ENCODE data around the gene TBCEL.

DNA sequence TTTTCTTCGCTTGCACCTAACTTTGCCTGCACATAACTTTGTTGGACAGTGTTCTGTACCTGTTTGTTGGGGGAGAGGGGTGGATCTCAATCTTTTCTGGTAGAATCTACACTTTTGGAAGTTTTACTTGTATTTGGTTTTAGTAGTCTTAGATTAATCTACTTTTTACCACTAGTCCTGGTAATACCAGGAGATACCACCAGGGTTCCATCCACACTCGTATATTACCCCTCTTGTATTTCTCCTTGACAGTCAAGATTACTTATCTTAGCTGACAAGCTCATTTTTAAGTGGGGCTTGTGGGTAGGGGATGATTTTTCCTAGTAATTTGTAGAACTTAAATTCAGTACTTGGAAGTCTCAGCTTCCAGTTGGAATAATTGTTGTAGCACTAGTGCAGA lies 39.8 kb downstream of the TBCEL start:
- TF ChIP-seq, protein P1, sequence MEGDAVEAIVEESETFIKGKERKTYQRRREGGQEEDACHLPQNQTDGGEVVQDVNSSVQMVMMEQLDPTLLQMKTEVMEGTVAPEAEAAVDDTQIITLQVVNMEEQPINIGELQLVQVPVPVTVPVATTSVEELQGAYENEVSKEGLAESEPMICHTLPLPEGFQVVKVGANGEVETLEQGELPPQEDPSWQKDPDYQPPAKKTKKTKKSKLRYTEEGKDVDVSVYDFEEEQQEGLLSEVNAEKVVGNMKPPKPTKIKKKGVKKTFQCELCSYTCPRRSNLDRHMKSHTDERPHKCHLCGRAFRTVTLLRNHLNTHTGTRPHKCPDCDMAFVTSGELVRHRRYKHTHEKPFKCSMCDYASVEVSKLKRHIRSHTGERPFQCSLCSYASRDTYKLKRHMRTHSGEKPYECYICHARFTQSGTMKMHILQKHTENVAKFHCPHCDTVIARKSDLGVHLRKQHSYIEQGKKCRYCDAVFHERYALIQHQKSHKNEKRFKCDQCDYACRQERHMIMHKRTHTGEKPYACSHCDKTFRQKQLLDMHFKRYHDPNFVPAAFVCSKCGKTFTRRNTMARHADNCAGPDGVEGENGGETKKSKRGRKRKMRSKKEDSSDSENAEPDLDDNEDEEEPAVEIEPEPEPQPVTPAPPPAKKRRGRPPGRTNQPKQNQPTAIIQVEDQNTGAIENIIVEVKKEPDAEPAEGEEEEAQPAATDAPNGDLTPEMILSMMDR (IDR thresholded peaks at IDR 0.05 in 2 of 3, conservative IDR thresholded peaks at IDR 0.05 in 1 of 3; ENCODE audit: borderline replicate concordance in 1 of 3, insufficient read depth in 1 of 3, low read depth in 2 of 3, low read length in 2 of 3) = peak in 2 of 3 experiments; percentile 35 to 62; a peak in 3 of 6 replicates
- TF ChIP-seq ZNF274 (IDR thresholded peaks at IDR 0.05; ENCODE audit: low read depth, low read length) (no peak), EZH2 (IDR thresholded peaks at IDR 0.05) (no peak), EZH2phosphoT487 (IDR thresholded peaks at IDR 0.05; ENCODE audit: borderline replicate concordance) (no peak), POLR2AphosphoS5 (IDR thresholded peaks at IDR 0.05; ENCODE audit: low read depth, low read length) (no peak), POLR2A (IDR thresholded peaks at IDR 0.05; ENCODE audit: borderline replicate concordance, extremely low read depth, insufficient read depth, insufficient read length) (no peak), RAD21 (IDR thresholded peaks at IDR 0.05; ENCODE audit: low read depth) (no peak), SP1 (IDR thresholded peaks at IDR 0.05; ENCODE audit: low read depth) (no peak), ELF1 (IDR thresholded peaks at IDR 0.05; ENCODE audit: borderline replicate concordance, low read depth) (no peak)
- TF ChIP-seq, protein P2, sequence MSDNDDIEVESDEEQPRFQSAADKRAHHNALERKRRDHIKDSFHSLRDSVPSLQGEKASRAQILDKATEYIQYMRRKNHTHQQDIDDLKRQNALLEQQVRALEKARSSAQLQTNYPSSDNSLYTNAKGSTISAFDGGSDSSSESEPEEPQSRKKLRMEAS (IDR thresholded peaks at IDR 0.05) = no peak
- TF ChIP-seq, protein P3, sequence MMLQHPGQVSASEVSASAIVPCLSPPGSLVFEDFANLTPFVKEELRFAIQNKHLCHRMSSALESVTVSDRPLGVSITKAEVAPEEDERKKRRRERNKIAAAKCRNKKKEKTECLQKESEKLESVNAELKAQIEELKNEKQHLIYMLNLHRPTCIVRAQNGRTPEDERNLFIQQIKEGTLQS (IDR thresholded peaks at IDR 0.05) = no peak
